ENCODE measurements around the gene MAGI2. TPM values are rescaled to one million over a fixed set of nuclear protein-coding genes. Genes with fewer than 3 reads are reported as not detected.
A peak's percentile ranks its signal among the peaks of the same experiment; 100 is the strongest.

Gene MAGI2
- under 1 TPM; 0.14 to 0.19 TPM for total RNA-seq

GRCh38 chr7:79453558-79454360, at the start of gene MAGI2:
Gene MAGI2, minus strand, starts transcription at chr7:79453667. Its CDS starts 347 bp downstream, at chr7:79453320.
- Mint-ChIP-seq H3K4me1 (peaks cover 14% of the 10 kb centered on the region), H3K27ac (no peak within 1 kb of the TSS), H3K9me3 (no peaks in the 10 kb centered on the region), H3K4me3 (peak within 1 kb of the TSS; percentile 82), H3K36me3 (no peaks in the 10 kb centered on the region), H3K27me3 (peaks cover 60% of the 10 kb centered on the region)
- DNase-seq (peak; percentile 38), ATAC-seq (ENCODE audit: low read depth) (peak; percentile 59)
- POLR2A ChIA-PET = no interaction called here

- H3K27ac Mint-ChIP-seq = no peak overlapping the region
- DNase-seq (no peak), ATAC-seq (ENCODE audit: low read depth) (no peak)
- POLR2A ChIA-PET = no interaction called here
- no peaks in the 10 kb centered on the region for H3K4me1 Mint-ChIP-seq
- no peaks in the 10 kb centered on the region for H3K9me3 Mint-ChIP-seq
- no peaks in the 10 kb centered on the region for H3K36me3 Mint-ChIP-seq
- H3K27me3 Mint-ChIP-seq = no peaks in the 10 kb centered on the region
- no peak overlapping the region for H3K4me3 Mint-ChIP-seq
These were observed 48.7 kb upstream of the MAGI2 start for GRCh38 chr7:79502151-79502550.

- no peak overlapping the region for H3K4me3 Mint-ChIP-seq
- DNase-seq (no peak), ATAC-seq (ENCODE audit: low read depth) (no peak)
- H3K9me3 Mint-ChIP-seq = no peaks in the 10 kb centered on the region
- H3K36me3 Mint-ChIP-seq = no peaks in the 10 kb centered on the region
- H3K4me1 Mint-ChIP-seq = no peaks in the 10 kb centered on the region
- H3K27me3 Mint-ChIP-seq = no peaks in the 10 kb centered on the region
- no peak overlapping the region for H3K27ac Mint-ChIP-seq
- POLR2A ChIA-PET = no interaction called here
These were observed 47.3 kb upstream of the MAGI2 start for GRCh38 chr7:79500759-79501158.

- POLR2A ChIA-PET = no interaction called here
- Mint-ChIP-seq H3K27me3 (no peaks in the 10 kb centered on the region), H3K4me1 (no peaks in the 10 kb centered on the region), H3K4me3 (no peak overlapping the region), H3K9me3 (no peaks in the 10 kb centered on the region), H3K27ac (no peak overlapping the region), H3K36me3 (no peaks in the 10 kb centered on the region)
- ATAC-seq (ENCODE audit: low read depth) (no peak), DNase-seq (no peak)
These were observed 44.3 kb upstream of the MAGI2 start for GRCh38 chr7:79497728-79498127.

GRCh38 chr7:79495544-79496272, 42.2 kb upstream of the MAGI2 start:
- POLR2A ChIA-PET = no interaction called here
- no peaks in the 10 kb centered on the region for H3K9me3 Mint-ChIP-seq
- no peak overlapping the region for H3K27ac Mint-ChIP-seq
- H3K36me3 Mint-ChIP-seq = no peaks in the 10 kb centered on the region
- ATAC-seq (ENCODE audit: low read depth) = no peak
- peaks cover 2% of the 10 kb centered on the region for H3K27me3 Mint-ChIP-seq
- no peaks in the 10 kb centered on the region for H3K4me1 Mint-ChIP-seq
- H3K4me3 Mint-ChIP-seq = no peak overlapping the region
- no peak for DNase-seq

GRCh38 chr7:79494046-79494445, 40.6 kb upstream of the MAGI2 start:
- no peak for DNase-seq
- no peaks in the 10 kb centered on the region for H3K9me3 Mint-ChIP-seq

GRCh38 chr7:79489371-79489770, 35.9 kb upstream of the MAGI2 start:
- H3K27me3 Mint-ChIP-seq = peaks cover 6% of the 10 kb centered on the region
- no peaks in the 10 kb centered on the region for H3K9me3 Mint-ChIP-seq
- H3K27ac Mint-ChIP-seq = no peak overlapping the region
- POLR2A ChIA-PET = no interaction called here
- ATAC-seq (ENCODE audit: low read depth) = no peak
- H3K4me3 Mint-ChIP-seq = no peak overlapping the region
- no peak for DNase-seq
- no peaks in the 10 kb centered on the region for H3K4me1 Mint-ChIP-seq
- no peaks in the 10 kb centered on the region for H3K36me3 Mint-ChIP-seq

More at GRCh38 chr7:79494046-79494445, 40.6 kb upstream of the MAGI2 start:
- H3K27me3 Mint-ChIP-seq = peaks cover 5% of the 10 kb centered on the region
- H3K4me3 Mint-ChIP-seq = no peak overlapping the region
- no peaks in the 10 kb centered on the region for H3K4me1 Mint-ChIP-seq
- ATAC-seq (ENCODE audit: low read depth) = no peak
- POLR2A ChIA-PET = no interaction called here
- no peaks in the 10 kb centered on the region for H3K36me3 Mint-ChIP-seq
- no peak overlapping the region for H3K27ac Mint-ChIP-seq

GRCh38 chr7:79478386-79478785, 24.9 kb upstream of the MAGI2 start:
- H3K4me3 Mint-ChIP-seq = no peak overlapping the region
- no peaks in the 10 kb centered on the region for H3K36me3 Mint-ChIP-seq
- H3K27me3 Mint-ChIP-seq = no peaks in the 10 kb centered on the region
- no peak for ATAC-seq (ENCODE audit: low read depth)
- H3K9me3 Mint-ChIP-seq = no peaks in the 10 kb centered on the region
- POLR2A ChIA-PET = no interaction called here
- no peak for DNase-seq
- H3K27ac Mint-ChIP-seq = no peak overlapping the region
- H3K4me1 Mint-ChIP-seq = no peaks in the 10 kb centered on the region

GRCh38 chr7:79475455-79475854, 22.0 kb upstream of the MAGI2 start:
- ATAC-seq (ENCODE audit: low read depth) = no peak
- Mint-ChIP-seq H3K4me3 (no peak overlapping the region), H3K36me3 (no peaks in the 10 kb centered on the region), H3K27ac (no peak overlapping the region), H3K9me3 (no peaks in the 10 kb centered on the region), H3K4me1 (no peaks in the 10 kb centered on the region), H3K27me3 (no peaks in the 10 kb centered on the region)
- POLR2A ChIA-PET = no interaction called here
- no peak for DNase-seq

GRCh38 chr7:79471699-79472098, 18.2 kb upstream of the MAGI2 start:
- Mint-ChIP-seq H3K4me1 (no peaks in the 10 kb centered on the region), H3K27me3 (no peaks in the 10 kb centered on the region), H3K4me3 (no peak overlapping the region), H3K27ac (no peak overlapping the region), H3K36me3 (no peaks in the 10 kb centered on the region), H3K9me3 (no peaks in the 10 kb centered on the region)
- POLR2A ChIA-PET = no interaction called here
- no peak for ATAC-seq (ENCODE audit: low read depth)
- DNase-seq = no peak

- Mint-ChIP-seq H3K4me3 (no peak overlapping the region), H3K9me3 (no peaks in the 10 kb centered on the region), H3K27me3 (no peaks in the 10 kb centered on the region), H3K27ac (no peak overlapping the region), H3K36me3 (no peaks in the 10 kb centered on the region), H3K4me1 (no peaks in the 10 kb centered on the region)
- POLR2A ChIA-PET = no interaction called here
- DNase-seq (no peak), ATAC-seq (ENCODE audit: low read depth) (no peak)
These were observed 17.8 kb upstream of the MAGI2 start for GRCh38 chr7:79471283-79471682.

- no peak overlapping the region for H3K4me3 Mint-ChIP-seq
- POLR2A ChIA-PET = no interaction called here
- no peak for DNase-seq
- H3K4me1 Mint-ChIP-seq = peaks cover 2% of the 10 kb centered on the region
- no peaks in the 10 kb centered on the region for H3K9me3 Mint-ChIP-seq
- no peaks in the 10 kb centered on the region for H3K36me3 Mint-ChIP-seq
- no peaks in the 10 kb centered on the region for H3K27me3 Mint-ChIP-seq
- no peak for ATAC-seq (ENCODE audit: low read depth)
- no peak overlapping the region for H3K27ac Mint-ChIP-seq
These were observed 12.1 kb upstream of the MAGI2 start for GRCh38 chr7:79465551-79465950.

- Mint-ChIP-seq H3K36me3 (no peaks in the 10 kb centered on the region), H3K4me1 (peaks cover 2% of the 10 kb centered on the region), H3K27ac (no peak overlapping the region), H3K27me3 (peaks cover 3% of the 10 kb centered on the region), H3K9me3 (no peaks in the 10 kb centered on the region), H3K4me3 (no peak overlapping the region)
- DNase-seq = no peak
- POLR2A ChIA-PET = no interaction called here
- ATAC-seq (ENCODE audit: low read depth) = no peak
These were observed 10.6 kb upstream of the MAGI2 start for GRCh38 chr7:79464051-79464450.

GRCh38 chr7:79462390-79462789, 8.9 kb upstream of the MAGI2 start:
- Mint-ChIP-seq H3K9me3 (no peaks in the 10 kb centered on the region), H3K4me3 (no peak overlapping the region), H3K4me1 (peaks cover 2% of the 10 kb centered on the region), H3K36me3 (no peaks in the 10 kb centered on the region), H3K27me3 (peaks cover 3% of the 10 kb centered on the region), H3K27ac (no peak overlapping the region)
- no peak for DNase-seq
- POLR2A ChIA-PET = no interaction called here
- ATAC-seq (ENCODE audit: low read depth) = no peak

All from activated naive CD8-positive, alpha-beta T cell treated with anti-CD3 and anti-CD28 coated beads, Interleukin-2, amount 10 ng/mL, durations not matched to agents 7 days and 5 days (primary cell).